CD4-positive, CD25-positive, alpha-beta regulatory T cell (primary cell): ENCODE results near the gene SLC6A20. TPM values are rescaled to one million over a fixed set of nuclear protein-coding genes. Genes with fewer than 3 reads are reported as not detected.

Experiments
- ATAC-seq, 2 donors: fragments of 150-1000 bp; cut with Tn5 transposase; one replicate each; pipeline ENCODE4 v1.10.0; 2021; ENCODE audit warnings: low read depth in 2 of 2, moderate number of reproducible peaks in 2 of 2, moderate library complexity in 1 of 2
- DNase-seq, 3 donors: peaks; one replicate each; pipeline versions ENCODE4 v3.0.0 to v3.0.0-alpha.2; 2012 to 2022; ENCODE audit warnings: mixed read lengths in 1 of 3
- H3K27ac ChIP-seq: one replicate; pipeline ENCODE4 v1.7.0; 2013; ENCODE audit warnings: mild to moderate bottlenecking, low read length; ENCODE audit not compliant: insufficient read depth, poor library complexity, severe bottlenecking
- H3K27me3 ChIP-seq: one replicate; pipeline ENCODE4 v1.7.0; 2013; ENCODE audit warnings: low read length; ENCODE audit not compliant: control insufficient read depth, insufficient read depth
- H3K36me3 ChIP-seq: one replicate; pipeline ENCODE4 v1.7.0; 2013; ENCODE audit warnings: mild to moderate bottlenecking, low read length, moderate library complexity; ENCODE audit not compliant: control insufficient read depth, insufficient read depth
- H3K4me1 ChIP-seq: 2 replicates; pipeline ENCODE4 v1.7.0; 2013; ENCODE audit warnings: mild to moderate bottlenecking, low read length; ENCODE audit not compliant: insufficient read depth, control insufficient read depth, poor library complexity, severe bottlenecking
- H3K4me3 ChIP-seq: one replicate; pipeline ENCODE4 v1.7.0; 2013; ENCODE audit warnings: low read depth, mild to moderate bottlenecking, low read length, moderate library complexity
- H3K9me3 ChIP-seq, 2 experiments: 1 replicate in 1 of 2; 2 replicates in 1 of 2; pipeline ENCODE4 v1.7.0; 2013; ENCODE audit warnings: low read length in 2 of 2, mild to moderate bottlenecking in 1 of 2, moderate library complexity in 1 of 2; ENCODE audit not compliant: control insufficient read depth in 2 of 2
- H3K27ac Mint-ChIP-seq, 3 donors: one replicate each; pipeline ENCODE4 v1.8.0; 2020 to 2022; ENCODE audit warnings: mild to moderate bottlenecking in 3 of 3, mixed read lengths in 3 of 3, moderate library complexity in 2 of 3
- H3K27me3 Mint-ChIP-seq: one replicate; pipeline ENCODE4 v1.8.0; 2022; ENCODE audit warnings: mild to moderate bottlenecking, mixed read lengths
- H3K36me3 Mint-ChIP-seq: one replicate; pipeline ENCODE4 v1.8.0; 2020; ENCODE audit warnings: mixed read lengths
- H3K4me1 Mint-ChIP-seq, 4 donors: one replicate each; pipeline ENCODE4 v1.8.0; 2020 to 2022; ENCODE audit warnings: mixed read lengths in 4 of 4, mild to moderate bottlenecking in 1 of 4
- H3K4me3 Mint-ChIP-seq, 4 donors: one replicate each; pipeline ENCODE4 v1.8.0; 2020 to 2022; ENCODE audit warnings: mild to moderate bottlenecking in 4 of 4, mixed read lengths in 4 of 4, moderate library complexity in 3 of 4
- H3K9me3 Mint-ChIP-seq, 7 donors: one replicate each; pipeline ENCODE4 v1.8.0; 2020 to 2022; ENCODE audit warnings: mixed read lengths in 7 of 7, mild to moderate bottlenecking in 3 of 7, moderate library complexity in 2 of 7
- polyA plus RNA-seq, 4 donors: library from polyadenylated mRNA; unstranded; fragments of 300-500 nt; fragmentation: Illumina TruSeq; gene quantifications; one replicate each; pipeline ENCODE4 v1.2.3, GENCODE V29; 2021
- total RNA-seq: library from RNA; stranded (reverse); gene quantifications from one replicate; pipeline ENCODE4 v1.2.3, GENCODE V29; 2022

Gene SLC6A20
- total and polyA plus RNA-seq, 5 donors from 2014 or later, result 0.54 TPM; not detected in 4

GRCh38 chr3:45832699-45833098 is 36.4 kb upstream of the SLC6A20 start:
- H3K4me1 Mint-ChIP-seq, result peaks cover 0 to 4% (median 1%) of the 10 kb centered on the region in 4 donors
- H3K4me3 Mint-ChIP-seq, result peak overlapping the region in 1 of 4 donors; percentile 63
- no peaks in the 10 kb centered on the region for H3K9me3 Mint-ChIP-seq
- Histone ChIP-seq H3K9me3 (no peaks in the 10 kb centered on the region), H3K27ac (no peak overlapping the region), H3K4me1 (no peaks in the 10 kb centered on the region), H3K4me3 (no peak overlapping the region), H3K27me3 (no peaks in the 10 kb centered on the region), H3K36me3 (peaks cover 25% of the 10 kb centered on the region)
- no peaks in the 10 kb centered on the region for H3K27me3 Mint-ChIP-seq
- H3K36me3 Mint-ChIP-seq, result peaks cover 57% of the 10 kb centered on the region
- H3K27ac Mint-ChIP-seq, result no peak overlapping the region
- ATAC-seq, result no peak
- peak in 1 of 3 donors; percentile 50 for DNase-seq

GRCh38 chr3:45830121-45830520 is 33.8 kb upstream of the SLC6A20 start:
- H3K4me3 ChIP-seq, result no peak overlapping the region
- H3K9me3 Mint-ChIP-seq, result no peaks in the 10 kb centered on the region
- H3K27ac ChIP-seq, result no peak overlapping the region
- no peaks in the 10 kb centered on the region for H3K27me3 ChIP-seq
- ATAC-seq, result no peak
- H3K9me3 ChIP-seq, result no peaks in the 10 kb centered on the region
- H3K36me3 ChIP-seq, result peaks cover 28% of the 10 kb centered on the region
- no peak overlapping the region for H3K4me3 Mint-ChIP-seq
- no peak overlapping the region for H3K27ac Mint-ChIP-seq
- no peak for DNase-seq
- peaks cover 55% of the 10 kb centered on the region for H3K36me3 Mint-ChIP-seq
- H3K27me3 Mint-ChIP-seq, result no peaks in the 10 kb centered on the region
- no peaks in the 10 kb centered on the region for H3K4me1 ChIP-seq
- peaks cover 0 to 4% (median under 1%) of the 10 kb centered on the region in 4 donors for H3K4me1 Mint-ChIP-seq

- Histone ChIP-seq H3K27ac (no peak overlapping the region), H3K4me1 (no peaks in the 10 kb centered on the region), H3K36me3 (peaks cover 18% of the 10 kb centered on the region), H3K9me3 (no peaks in the 10 kb centered on the region), H3K27me3 (no peaks in the 10 kb centered on the region), H3K4me3 (no peak overlapping the region)
- Mint-ChIP-seq H3K36me3 (peaks cover 59% of the 10 kb centered on the region), H3K9me3 (no peaks in the 10 kb centered on the region), H3K27me3 (no peaks in the 10 kb centered on the region), H3K27ac (peak overlapping the region in 1 of 3 donors; percentile 15), H3K4me3 (no peak overlapping the region), H3K4me1 (peaks cover 0 to 4% (median 0%) of the 10 kb centered on the region in 4 donors)
- DNase-seq (peak in 1 of 3 donors; percentile 38), ATAC-seq (peak; percentile 18 to 55)
These were observed 30.6 kb upstream of the SLC6A20 start for GRCh38 chr3:45826908-45827307.

GRCh38 chr3:45826321-45826720 is 30.0 kb upstream of the SLC6A20 start:
- no peaks in the 10 kb centered on the region for H3K4me1 ChIP-seq
- no peaks in the 10 kb centered on the region for H3K9me3 ChIP-seq
- peak in 1 of 3 donors; percentile 16 for DNase-seq
- H3K27me3 ChIP-seq, result no peaks in the 10 kb centered on the region
- Mint-ChIP-seq H3K36me3 (peaks cover 58% of the 10 kb centered on the region), H3K9me3 (no peaks in the 10 kb centered on the region), H3K4me1 (peaks cover 0 to 3% (median 0%) of the 10 kb centered on the region in 4 donors), H3K4me3 (no peak overlapping the region), H3K27ac (peak overlapping the region in 1 of 3 donors; percentile 15), H3K27me3 (no peaks in the 10 kb centered on the region)
- no peak for ATAC-seq
- H3K4me3 ChIP-seq, result no peak overlapping the region
- no peak overlapping the region for H3K27ac ChIP-seq
- peaks cover 18% of the 10 kb centered on the region for H3K36me3 ChIP-seq

- DNase-seq (no peak), ATAC-seq (no peak)
- Histone ChIP-seq H3K9me3 (no peaks in the 10 kb centered on the region), H3K27ac (no peak overlapping the region), H3K4me3 (no peak overlapping the region), H3K27me3 (no peaks in the 10 kb centered on the region), H3K36me3 (peaks cover 2% of the 10 kb centered on the region), H3K4me1 (no peaks in the 10 kb centered on the region)
- no peak overlapping the region for H3K4me3 Mint-ChIP-seq
- H3K9me3 Mint-ChIP-seq, result peaks cover 0 to 5% (median 0%) of the 10 kb centered on the region in 7 donors
- peaks cover 45% of the 10 kb centered on the region for H3K36me3 Mint-ChIP-seq
- H3K27me3 Mint-ChIP-seq, result no peaks in the 10 kb centered on the region
- peaks cover 0 to 4% (median 0%) of the 10 kb centered on the region in 4 donors for H3K4me1 Mint-ChIP-seq
- no peak overlapping the region for H3K27ac Mint-ChIP-seq
These were observed 24.8 kb upstream of the SLC6A20 start for GRCh38 chr3:45821127-45821526.

- peaks cover 35% of the 10 kb centered on the region for H3K36me3 Mint-ChIP-seq
- H3K27me3 Mint-ChIP-seq, result no peaks in the 10 kb centered on the region
- H3K27ac Mint-ChIP-seq, result no peak overlapping the region
- ATAC-seq, result no peak
- H3K9me3 Mint-ChIP-seq, result peaks cover 0 to 5% (median 0%) of the 10 kb centered on the region in 7 donors
- Histone ChIP-seq H3K9me3 (no peaks in the 10 kb centered on the region), H3K36me3 (peaks cover under 1% of the 10 kb centered on the region), H3K27ac (no peak overlapping the region), H3K4me3 (no peak overlapping the region), H3K4me1 (no peaks in the 10 kb centered on the region), H3K27me3 (no peaks in the 10 kb centered on the region)
- H3K4me1 Mint-ChIP-seq, result peaks cover 0 to 4% (median 0%) of the 10 kb centered on the region in 4 donors
- no peak overlapping the region for H3K4me3 Mint-ChIP-seq
- no peak for DNase-seq
These were observed 23.2 kb upstream of the SLC6A20 start for GRCh38 chr3:45819543-45819942.

GRCh38 chr3:45817831-45818522 is 21.6 kb upstream of the SLC6A20 start:
- Histone ChIP-seq H3K27ac (no peak overlapping the region), H3K4me1 (no peaks in the 10 kb centered on the region), H3K36me3 (no peaks in the 10 kb centered on the region), H3K9me3 (no peaks in the 10 kb centered on the region), H3K27me3 (no peaks in the 10 kb centered on the region), H3K4me3 (no peak overlapping the region)
- peak in 1 of 3 donors; percentile 20 for DNase-seq
- Mint-ChIP-seq H3K36me3 (peaks cover 33% of the 10 kb centered on the region), H3K4me1 (peaks cover 0 to 4% (median 0%) of the 10 kb centered on the region in 4 donors), H3K27ac (no peak overlapping the region), H3K27me3 (no peaks in the 10 kb centered on the region), H3K4me3 (no peak overlapping the region), H3K9me3 (peaks cover 0 to 5% (median 0%) of the 10 kb centered on the region in 7 donors)
- peak in 1 of 2 donors; percentile 22 for ATAC-seq

GRCh38 chr3:45816544-45816943 is 20.2 kb upstream of the SLC6A20 start:
- ATAC-seq, result no peak
- no peak overlapping the region for H3K27ac Mint-ChIP-seq

More at GRCh38 chr3:45816544-45816943, 20.2 kb upstream of the SLC6A20 start:
- no peak for DNase-seq
- Histone ChIP-seq H3K4me3 (no peak overlapping the region), H3K27ac (no peak overlapping the region), H3K36me3 (no peaks in the 10 kb centered on the region), H3K4me1 (no peaks in the 10 kb centered on the region), H3K9me3 (no peaks in the 10 kb centered on the region), H3K27me3 (no peaks in the 10 kb centered on the region)
- H3K36me3 Mint-ChIP-seq, result peaks cover 27% of the 10 kb centered on the region
- no peaks in the 10 kb centered on the region for H3K27me3 Mint-ChIP-seq
- peaks cover 0 to 4% (median 0%) of the 10 kb centered on the region in 4 donors for H3K4me1 Mint-ChIP-seq
- peaks cover 0 to 5% (median 0%) of the 10 kb centered on the region in 7 donors for H3K9me3 Mint-ChIP-seq
- H3K4me3 Mint-ChIP-seq, result no peak overlapping the region
